Mucosa of gallbladder (tissue), 1 donor: ENCODE results near the gene ADAMTS13. TPM values are rescaled to one million over a fixed set of nuclear protein-coding genes. Genes with fewer than 3 reads are reported as not detected.
A peak's percentile ranks its signal among the peaks of the same experiment; 100 is the strongest.
"Not testable (repeated sequence)": the region's sequence is repeated elsewhere in the genome, so short reads cannot be mapped to it uniquely, and the experiment has no call there.

ENCODE experiments used
- DNase-seq: peaks from one replicate; pipeline ENCODE4 v3.0.0-alpha.2; 2020; ENCODE audit warnings: low spot score
- total RNA-seq: library from RNA; stranded (reverse); gene quantifications from one replicate; pipeline ENCODE4 v1.2.1, GENCODE V29; 2021
- donor health status: DM: no; HTN: no; CAD: no.

ADAMTS13 gene
- total RNA-seq, 1 donor from 2014 or later = 7.1 TPM

GRCh38 chr9:133425049-133425632, 3.0 kb downstream of the ADAMTS13 start:
- no peak for DNase-seq

DNA sequence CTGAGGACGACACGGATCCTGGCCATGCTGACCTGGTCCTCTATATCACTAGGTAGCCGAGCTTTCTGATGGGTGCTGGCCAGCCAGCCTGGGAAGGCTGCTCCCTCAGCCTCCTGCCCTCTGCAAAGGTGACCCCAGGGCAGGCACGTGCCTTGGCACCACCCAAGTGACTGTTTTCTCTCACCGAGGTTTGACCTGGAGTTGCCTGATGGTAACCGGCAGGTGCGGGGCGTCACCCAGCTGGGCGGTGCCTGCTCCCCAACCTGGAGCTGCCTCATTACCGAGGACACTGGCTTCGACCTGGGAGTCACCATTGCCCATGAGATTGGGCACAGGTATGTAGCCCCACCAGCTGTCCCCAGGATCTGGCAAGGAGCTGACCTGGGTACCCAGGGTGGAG, 3.8 kb downstream of the ADAMTS13 start:
- DNase-seq = no peak

GRCh38 chr9:133427658-133428348, 5.6 kb downstream of the ADAMTS13 start:
- DNase-seq = no peak

GRCh38 chr9:133428617-133429101, 6.5 kb downstream of the ADAMTS13 start:
- no peak for DNase-seq

- DNase-seq = no peak
These were observed 7.0 kb downstream of the ADAMTS13 start for GRCh38 chr9:133429214-133429613.

DNA sequence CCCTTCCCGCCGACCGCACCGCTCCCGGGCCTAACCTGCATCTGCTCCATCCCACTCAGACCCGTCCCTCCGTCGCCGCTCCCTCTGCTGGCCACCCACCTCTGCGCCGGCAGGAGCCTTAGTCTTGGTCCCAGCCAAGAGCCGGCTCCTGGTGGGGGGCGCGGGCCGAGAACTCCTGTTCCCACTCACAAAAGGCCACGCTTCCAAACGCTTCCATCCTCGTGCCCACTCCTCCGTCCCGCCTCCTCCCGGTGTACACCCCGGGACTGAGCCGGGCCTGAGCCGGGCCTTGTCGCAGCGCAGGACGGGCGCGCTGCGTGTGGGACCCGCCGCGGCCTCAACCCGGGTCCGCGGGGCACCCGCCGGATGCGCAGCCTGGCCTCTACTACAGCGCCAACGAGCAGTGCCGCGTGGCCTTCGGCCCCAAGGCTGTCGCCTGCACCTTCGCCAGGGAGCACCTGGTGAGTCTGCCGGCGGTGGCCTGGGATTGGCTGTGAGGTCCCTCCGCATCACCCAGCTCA, 7.5 kb downstream of the ADAMTS13 start:
- peak; percentile 18 for DNase-seq

DNA sequence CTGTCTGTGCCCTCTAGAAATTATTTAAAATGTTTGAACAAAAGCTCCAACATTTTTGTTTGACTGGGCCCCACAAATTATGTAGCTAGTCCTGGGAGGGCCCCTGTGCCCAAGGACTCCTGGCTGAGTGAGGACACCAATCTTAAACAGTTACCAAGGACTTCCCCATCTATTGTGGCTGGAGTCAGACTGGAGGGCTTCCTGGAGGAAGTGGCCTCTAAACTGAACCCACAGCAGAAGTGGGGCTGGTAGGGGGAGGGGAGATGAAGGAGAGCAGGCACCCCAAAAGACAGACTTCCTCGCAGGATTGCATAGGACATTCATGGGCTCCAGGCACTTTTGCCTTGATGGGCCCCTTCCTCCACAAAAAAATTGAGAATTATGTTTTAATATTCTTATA, 8.1 kb downstream of the ADAMTS13 start:
- DNase-seq = no peak

GRCh38 chr9:133433351-133433843, 11.2 kb downstream of the ADAMTS13 start:
- no peak for DNase-seq

- DNase-seq = no peak
These were observed 14.5 kb downstream of the ADAMTS13 start for GRCh38 chr9:133436681-133437080.

- DNase-seq = no peak
These were observed 15.8 kb downstream of the ADAMTS13 start for GRCh38 chr9:133437753-133438531.

DNA sequence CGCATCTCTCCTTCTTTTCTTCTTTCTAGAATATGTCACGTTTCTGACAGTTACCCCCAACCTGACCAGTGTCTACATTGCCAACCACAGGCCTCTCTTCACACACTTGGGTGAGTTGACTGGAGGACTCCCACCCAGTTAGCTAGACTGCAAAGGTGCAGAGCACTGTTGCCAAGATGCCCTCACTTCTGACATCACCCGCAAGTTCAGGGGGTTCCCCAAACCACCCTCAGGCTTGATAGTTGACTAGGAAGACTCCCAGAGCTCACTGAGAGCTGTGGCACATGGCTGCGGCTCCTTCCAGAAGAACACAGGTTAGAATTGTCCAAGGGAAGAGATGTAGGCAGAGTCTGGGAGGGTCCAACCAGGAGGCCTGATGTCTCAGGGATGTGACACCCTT, 17.2 kb downstream of the ADAMTS13 start:
- no peak for DNase-seq

DNA sequence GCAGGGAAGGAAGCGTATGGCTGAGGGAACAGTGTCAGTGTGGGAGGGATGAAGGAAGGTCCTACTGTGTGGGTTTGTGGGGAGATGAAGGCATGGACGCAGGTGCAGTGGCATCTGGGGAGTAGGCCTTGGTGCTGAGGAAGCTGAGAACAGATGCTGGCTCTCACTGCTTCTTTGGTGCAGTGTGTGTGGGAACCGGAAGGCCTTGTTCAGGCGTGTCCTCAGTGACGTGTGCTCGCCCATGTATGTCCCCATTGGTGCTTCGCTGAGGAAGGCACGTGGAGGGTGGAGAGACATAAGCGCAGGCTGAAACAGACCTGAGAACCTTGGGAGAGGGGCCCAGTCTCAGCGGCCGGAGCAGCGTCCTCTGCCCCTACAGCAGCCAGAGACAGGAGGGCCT, 18.7 kb downstream of the ADAMTS13 start:
- DNase-seq = no peak

DNA sequence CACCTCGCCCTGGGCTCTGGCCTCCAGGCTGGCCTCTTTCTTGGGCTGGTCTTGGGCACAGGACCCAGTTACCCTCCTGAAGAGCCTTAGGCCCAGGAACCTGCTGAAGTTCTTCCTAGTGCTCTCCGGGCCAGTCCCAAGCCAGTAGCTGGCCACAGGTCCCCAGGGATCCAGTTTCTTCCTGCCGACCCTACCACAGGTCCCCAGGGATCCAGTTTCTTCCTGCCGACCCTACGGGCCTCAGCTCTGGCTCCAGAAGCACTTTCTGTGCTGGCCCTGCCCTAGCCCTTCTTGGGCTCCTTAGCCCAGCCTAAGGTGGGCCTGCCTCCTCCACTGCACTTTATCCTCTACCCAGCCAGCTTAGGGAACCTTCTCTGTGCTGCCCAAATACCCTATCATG, 19.4 kb downstream of the ADAMTS13 start:
- no peak for DNase-seq

- no peak for DNase-seq
These were observed 21.1 kb downstream of the ADAMTS13 start for GRCh38 chr9:133443248-133443647.

DNA sequence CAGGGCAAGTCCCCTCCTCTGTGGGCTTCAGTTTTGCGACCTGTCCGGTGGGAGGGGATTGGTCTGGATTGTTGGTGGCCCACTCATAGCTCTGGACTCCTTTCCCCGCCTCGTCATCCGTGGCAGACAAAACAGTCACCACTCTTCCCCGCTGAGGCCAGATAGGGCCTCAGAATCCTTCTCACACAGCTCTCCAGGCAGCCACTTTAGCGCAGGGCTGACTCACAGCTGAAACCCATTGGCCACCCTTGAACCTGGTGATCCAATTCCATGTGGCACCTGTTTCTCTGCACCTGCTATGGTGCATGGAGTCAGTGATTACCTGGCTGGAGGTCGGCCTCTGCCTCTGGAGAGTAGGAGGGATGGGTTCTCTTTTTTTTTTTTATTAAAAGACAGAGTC, 21.8 kb downstream of the ADAMTS13 start:
- DNase-seq = no peak

DNA sequence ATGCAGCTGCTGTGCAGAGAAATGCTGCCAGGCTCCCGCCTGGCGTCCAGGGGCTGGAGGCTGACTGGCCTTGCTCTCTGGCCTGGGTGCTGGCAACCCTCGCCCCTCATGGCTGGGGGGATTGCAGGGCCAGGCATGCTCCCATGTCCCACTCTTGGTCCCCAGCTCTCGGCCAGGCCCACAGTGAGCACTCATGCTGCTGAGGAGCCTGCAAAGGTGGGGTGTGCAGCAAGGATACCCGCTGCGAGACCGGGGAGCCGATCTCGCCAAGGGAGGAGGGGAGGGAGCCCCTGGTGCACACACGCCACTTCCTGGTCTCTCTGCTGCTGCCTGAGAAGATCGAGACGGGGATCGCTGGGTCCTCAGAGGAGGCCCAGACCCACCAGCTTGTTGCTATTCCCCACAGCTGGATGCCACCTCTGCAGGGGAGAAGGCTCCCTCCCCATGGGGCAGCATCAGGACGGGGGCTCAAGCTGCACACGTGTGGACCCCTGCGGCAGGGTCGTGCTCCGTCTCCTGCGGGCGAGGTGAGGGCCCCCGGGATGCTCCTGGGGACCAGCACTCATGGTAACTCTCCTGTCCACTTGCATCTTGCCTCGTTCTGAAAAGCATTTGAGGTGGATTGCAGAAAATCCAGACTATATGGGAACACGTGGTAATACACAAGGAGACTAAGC, 23.3 kb downstream of the ADAMTS13 start:
- no peak for DNase-seq

GRCh38 chr9:133448487-133448972, 26.4 kb downstream of the ADAMTS13 start:
- peak; percentile 64 for DNase-seq

- peak; percentile 87 for DNase-seq
These were observed 27.6 kb downstream of the ADAMTS13 start for GRCh38 chr9:133449760-133450159.

DNA sequence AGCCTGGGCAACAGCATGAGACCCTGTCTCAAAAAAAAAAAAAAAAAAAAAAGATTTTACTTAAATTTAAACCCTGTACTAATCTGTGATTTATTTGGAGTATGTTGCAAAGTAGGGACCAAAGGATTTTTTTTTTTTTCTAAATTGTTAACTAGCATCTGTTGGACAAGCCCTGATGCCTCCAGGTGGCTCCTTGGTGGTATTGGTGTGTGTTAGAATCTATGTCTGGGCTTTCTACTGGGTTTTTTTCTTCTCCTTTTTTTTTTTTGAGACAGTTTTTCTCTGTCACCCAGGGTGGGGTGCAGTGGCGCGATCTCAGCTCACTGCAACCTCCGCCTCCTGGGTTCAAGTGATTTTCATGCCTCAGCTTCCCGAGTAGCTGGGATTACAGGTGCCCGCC, 29.7 kb downstream of the ADAMTS13 start:
- not testable (repeated sequence) for DNase-seq

DNA sequence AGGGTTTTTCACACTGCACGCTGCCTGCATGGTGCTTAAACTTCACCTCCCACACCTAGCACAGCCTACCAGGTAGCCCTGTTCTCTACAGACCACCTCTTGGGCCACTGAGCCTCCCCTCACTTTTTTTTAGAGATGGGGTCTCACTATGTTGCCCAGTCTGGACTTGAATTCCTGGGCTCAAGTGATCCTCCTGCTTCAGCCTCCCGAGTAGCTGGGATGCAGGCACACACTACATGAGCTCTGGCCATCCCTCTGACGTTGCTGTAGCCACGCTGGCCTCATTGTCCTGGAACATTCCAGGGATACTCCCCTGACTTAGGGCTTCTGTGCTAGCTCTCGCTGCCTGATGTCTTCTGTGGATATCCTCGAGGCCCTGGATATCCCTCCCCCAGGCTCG, 30.4 kb downstream of the ADAMTS13 start:
- no peak for DNase-seq

DNA sequence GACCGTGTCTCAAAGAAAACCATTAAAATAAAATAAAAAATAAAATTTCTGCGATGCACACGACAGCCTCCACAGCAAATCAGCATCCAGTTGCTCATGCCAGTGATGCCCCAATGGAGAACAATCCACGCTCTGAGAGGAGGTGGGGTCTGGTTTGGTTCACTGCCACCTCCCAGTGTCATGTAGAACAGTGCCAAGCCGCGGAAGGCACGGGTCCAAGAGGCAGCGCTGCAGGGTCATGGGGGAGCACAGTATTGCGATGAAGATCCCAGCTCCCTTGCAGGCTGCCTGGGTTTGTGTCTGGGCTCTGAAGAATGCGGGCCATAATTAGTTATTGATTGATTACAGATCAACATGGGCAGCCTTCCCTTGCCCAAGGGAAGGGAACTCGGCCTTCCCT, 31.5 kb downstream of the ADAMTS13 start:
- no peak for DNase-seq

DNA sequence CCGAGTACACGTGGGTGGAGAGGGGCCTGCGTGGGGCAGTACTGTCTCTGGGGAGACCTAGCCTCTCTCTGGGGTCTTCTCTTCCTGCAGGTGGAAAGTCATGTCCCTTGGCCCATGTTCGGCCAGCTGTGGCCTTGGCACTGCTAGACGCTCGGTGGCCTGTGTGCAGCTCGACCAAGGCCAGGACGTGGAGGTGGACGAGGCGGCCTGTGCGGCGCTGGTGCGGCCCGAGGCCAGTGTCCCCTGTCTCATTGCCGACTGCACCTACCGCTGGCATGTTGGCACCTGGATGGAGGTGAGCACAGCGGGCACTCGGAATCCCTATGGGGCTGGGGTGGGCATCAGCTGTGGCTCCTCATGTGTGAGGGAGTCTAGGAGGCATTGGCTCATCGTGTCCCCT, 32.2 kb downstream of the ADAMTS13 start:
- no peak for DNase-seq
